Spleen (tissue), 11 donors: Measurements from ENCODE around the gene RBM20. TPM values are rescaled to one million over a fixed set of nuclear protein-coding genes. Genes with fewer than 3 reads are reported as not detected.
A peak's percentile ranks its signal among the peaks of the same experiment; 100 is the strongest.
"Not testable (repeated sequence)": the region's sequence is repeated elsewhere in the genome, so short reads cannot be mapped to it uniquely, and the experiment has no call there.

ENCODE experiments used
- DNase-seq: peaks from one replicate; pipeline ENCODE4 v3.0.0-alpha.2; 2020
- H3K27ac ChIP-seq, 8 donors: fragments of 200-600 bp; sonication (generic) in 7 of 8; 1 replicate in 4 of 8; 2 replicates in 4 of 8; pipeline versions ENCODE4 v1.5.0 to v1.8.0; 2016 to 2021; ENCODE audit warnings: inconsistent platforms in 4 of 8, mild to moderate bottlenecking in 4 of 8, moderate library complexity in 1 of 8
- H3K27me3 ChIP-seq, 7 donors: fragments of 200-600 bp; sonication (generic) in 6 of 7; replicated peaks in 1 of 7; 1 replicate in 4 of 7; 2 replicates in 3 of 7; pipeline versions ENCODE4 v1.5.0 to v1.8.0; 2016 to 2021; ENCODE audit warnings: inconsistent platforms in 3 of 7, mild to moderate bottlenecking in 1 of 7
- H3K36me3 ChIP-seq, 6 donors: fragments of 200-600 bp; sonication (generic) in 5 of 6; 1 replicate in 4 of 6; 2 replicates in 2 of 6; pipeline versions ENCODE4 v1.5.0 to v1.8.0; 2016 to 2021; ENCODE audit warnings: inconsistent platforms in 2 of 6
- H3K4me1 ChIP-seq, 6 donors: fragments of 200-600 bp; sonication (generic) in 5 of 6; 1 replicate in 3 of 6; 2 replicates in 3 of 6; pipeline versions ENCODE4 v1.5.0 to v1.8.0; 2016 to 2021; ENCODE audit warnings: inconsistent platforms in 3 of 6
- H3K4me3 ChIP-seq, 8 donors: fragments of 200-600 bp; sonication (generic) in 7 of 8; 1 replicate in 4 of 8; 2 replicates in 4 of 8; pipeline versions ENCODE4 v1.5.0 to v1.8.0; 2016 to 2021; ENCODE audit warnings: inconsistent platforms in 4 of 8, mild to moderate bottlenecking in 4 of 8, moderate library complexity in 2 of 8
- H3K9me3 ChIP-seq, 8 donors: fragments of 200-600 bp; sonication (generic) in 7 of 8; 1 replicate in 4 of 8; 2 replicates in 4 of 8; pipeline versions ENCODE4 v1.5.0 to v1.8.0; 2016 to 2021; ENCODE audit warnings: inconsistent platforms in 4 of 8
- CTCF ChIP-seq, 11 experiments: fragments of 200-600 bp in 7 of 11; fragments of 450-650 bp in 4 of 11; sonication (generic) in 4 of 11; IDR thresholded peaks in 8 of 11; conservative IDR thresholded peaks in 3 of 11; 1 replicate in 7 of 11; 2 replicates in 4 of 11; pipeline versions ENCODE4 v1.4.0 to v1.8.0; 2016 to 2021; ENCODE audit warnings: antibody characterized with exemption in 11 of 11, inconsistent platforms in 4 of 11, mild to moderate bottlenecking in 1 of 11
- POLR2A ChIP-seq, 3 donors: fragments of 450-650 bp; IDR thresholded peaks; one replicate each; pipeline ENCODE4 v1.5.1; 2017; ENCODE audit warnings: antibody characterized with exemption in 3 of 3, mild to moderate bottlenecking in 1 of 3
- POLR2AphosphoS5 ChIP-seq, 3 donors: sonication (generic); formaldehyde crosslinking; IDR thresholded peaks; one replicate each; pipeline ENCODE4 v1.5.1; 2017; ENCODE audit warnings: antibody characterized with exemption in 3 of 3
- WGBS, 5 donors: extraction: QIAGEN DNeasy Blood & Tissue Kit in 3 of 5; methylation state at CpG; one replicate each; pipeline versions ENCODE4 v1.1.5 to v1.1.7; 2013 to 2018; 5-methylcytosine and 5-hydroxymethylcytosine counted together
- intact Hi-C: fragments of 100-400 bp; cut with DNase I; formaldehyde crosslinking; loops from one replicate; pipeline ENCODE4 v1.15.0; 2023; ENCODE audit warnings: low total_unique reads
- polyA plus RNA-seq, 3 donors: library from polyadenylated mRNA; stranded (reverse); fragments of 200-250 nt; gene quantifications; one replicate each; pipeline ENCODE4 v1.2.1, GENCODE V29; 2013
- total RNA-seq, 7 donors: library from RNA; depleted of rRNA in 3 of 7; stranded (reverse); fragments of >200 nt in 3 of 7; fragmentation: NEBNext Ultra II Directional in 4 of 7; extraction: Animal tissue kit (Norgen Biotek cat#: 25700) in 4 of 7; gene quantifications; one replicate each; pipeline versions ENCODE4 v1.1.0 to v1.2.1, GENCODE V29; 2016 to 2021
- donor health status: healthy with polysubstance abuse.
- donor health status: DM: no; HTN: no; CAD: no; lungs with moderate emphysema.
- donor health status: DM: no; HTN: no; CAD: no.
- donor health status: Bipolar disorder and iron deficiency.
- donor health status: healthy.
- donor health status: DM: no; HTN: no; CAD: no.
- donor health status: DM: yes; HTN: yes; CAD: no.

The RBM20 gene
- total and polyA plus RNA-seq, 10 donors = 0.04 to 0.72 (median 0.29) TPM; not detected in 1

- intact Hi-C loops = no loop called here
- no peak overlapping the region for H3K4me3 ChIP-seq
- H3K9me3 ChIP-seq = no peaks in the 10 kb centered on the region
- 92 to 96% (median 92%) methylated on average over 4 of the region's 4 CpGs for WGBS, 5 donors
- H3K27ac ChIP-seq = no peak overlapping the region
- peaks cover 11 to 100% (median 77%) of the 10 kb centered on the region in 6 donors for H3K36me3 ChIP-seq
- H3K4me1 ChIP-seq = peaks cover 0 to 10% (median 0%) of the 10 kb centered on the region in 6 donors
- H3K27me3 ChIP-seq = no peaks in the 10 kb centered on the region
- no peak for DNase-seq
- TF ChIP-seq POLR2AphosphoS5 (IDR thresholded peaks at IDR 0.05) (no peak), CTCF (IDR thresholded peaks at IDR 0.05 in 8 of 11, conservative IDR thresholded peaks at IDR 0.05 in 3 of 11) (no peak), POLR2A (IDR thresholded peaks at IDR 0.05) (no peak)
Observed at GRCh38 chr10:110601581-110601980, 42.6 kb upstream of the RBM20 start.

DNA sequence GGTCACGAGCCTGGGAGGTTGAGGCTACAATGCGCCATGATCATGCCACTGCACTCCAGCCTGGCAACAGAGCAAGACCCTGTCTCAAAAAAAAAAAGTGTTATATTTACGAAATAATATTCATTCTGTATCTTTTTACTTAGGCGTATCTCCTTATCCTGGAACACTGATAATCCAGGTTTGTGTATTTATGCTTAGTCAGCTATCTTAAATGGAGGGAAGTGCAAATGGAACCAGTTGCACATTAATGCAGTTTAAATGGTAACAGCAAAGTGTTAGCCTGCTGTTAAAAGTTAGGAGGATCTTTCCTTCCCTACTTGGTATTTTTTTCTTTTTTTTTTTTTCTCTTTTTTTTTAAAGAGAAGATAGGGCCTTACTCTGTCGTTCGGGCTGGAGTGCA is 36.0 kb upstream of the RBM20 start:
- intact Hi-C loops = no loop called here
- Histone ChIP-seq H3K9me3 (no peaks in the 10 kb centered on the region), H3K4me1 (peaks cover 0 to 4% (median 0%) of the 10 kb centered on the region in 6 donors), H3K36me3 (peaks cover 3 to 50% (median 31%) of the 10 kb centered on the region in 6 donors), H3K27ac (no peak overlapping the region), H3K27me3 (no peaks in the 10 kb centered on the region), H3K4me3 (no peak overlapping the region)
- no peak for DNase-seq
- 79 to 90% (median 88%) methylated on average over 6 of the region's 6 CpGs for WGBS, 5 donors
- TF ChIP-seq CTCF (IDR thresholded peaks at IDR 0.05 in 8 of 11, conservative IDR thresholded peaks at IDR 0.05 in 3 of 11) (no peak), POLR2A (IDR thresholded peaks at IDR 0.05) (no peak), POLR2AphosphoS5 (IDR thresholded peaks at IDR 0.05) (no peak)

GRCh38 chr10:110609605-110610004 is 34.5 kb upstream of the RBM20 start:
- intact Hi-C loops = no loop called here
- H3K4me1 ChIP-seq = peaks cover 0 to 7% (median 0%) of the 10 kb centered on the region in 6 donors
- WGBS, 5 donors = 29 to 51% (median 41%) methylated on average over 2 of the region's 2 CpGs
- H3K27me3 ChIP-seq = no peaks in the 10 kb centered on the region
- peaks cover 0 to 35% (median 20%) of the 10 kb centered on the region in 6 donors for H3K36me3 ChIP-seq
- H3K9me3 ChIP-seq = no peaks in the 10 kb centered on the region
- no peak overlapping the region for H3K27ac ChIP-seq
- TF ChIP-seq POLR2AphosphoS5 (IDR thresholded peaks at IDR 0.05) (no peak), CTCF (IDR thresholded peaks at IDR 0.05 in 8 of 11, conservative IDR thresholded peaks at IDR 0.05 in 3 of 11) (no peak), POLR2A (IDR thresholded peaks at IDR 0.05) (no peak)
- no peak for DNase-seq
- H3K4me3 ChIP-seq = no peak overlapping the region

- Histone ChIP-seq H3K27me3 (no peaks in the 10 kb centered on the region), H3K9me3 (no peaks in the 10 kb centered on the region), H3K36me3 (peaks cover 0 to 28% (median 12%) of the 10 kb centered on the region in 6 donors), H3K4me3 (no peak overlapping the region), H3K4me1 (peaks cover 0 to 7% (median 0%) of the 10 kb centered on the region in 6 donors), H3K27ac (no peak overlapping the region)
- DNase-seq = no peak
- WGBS, 5 donors = 22 to 34% (median 24%) methylated on average over 3 of the region's 3 CpGs
- intact Hi-C loops = no loop called here
- TF ChIP-seq POLR2A (IDR thresholded peaks at IDR 0.05) = no peak
- TF ChIP-seq POLR2AphosphoS5 (IDR thresholded peaks at IDR 0.05) = no peak
- TF ChIP-seq CTCF (IDR thresholded peaks at IDR 0.05 in 8 of 11, conservative IDR thresholded peaks at IDR 0.05 in 3 of 11) = peak in 10 of 11 experiments; percentile 23 to 72 (median 67)
Observed at GRCh38 chr10:110610308-110610774, 33.8 kb upstream of the RBM20 start.

DNA sequence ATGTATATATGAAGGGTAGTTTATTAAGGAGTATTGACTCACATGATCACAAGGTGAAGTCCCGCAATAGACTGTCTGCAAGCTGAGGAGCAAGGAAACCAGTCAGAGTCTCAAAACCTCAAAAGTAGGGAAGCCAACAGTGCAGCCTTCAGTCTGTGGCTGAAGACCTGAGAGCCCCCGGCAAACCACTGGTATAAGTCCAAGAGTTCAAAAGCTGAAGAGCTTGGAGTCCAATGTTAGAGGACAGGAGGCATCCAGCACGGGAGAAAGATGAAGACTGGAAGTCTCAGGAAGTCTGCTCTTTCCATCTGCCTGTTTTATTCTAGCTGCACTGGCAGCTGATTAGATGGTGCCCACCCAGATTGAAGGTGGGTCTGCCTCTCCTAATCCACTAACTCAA is 33.4 kb upstream of the RBM20 start:
- H3K4me3 ChIP-seq, H3K9me3 ChIP-seq, H3K27ac ChIP-seq, DNase-seq, intact Hi-C loops, H3K4me1 ChIP-seq, H3K27me3 ChIP-seq: not testable (repeated sequence)
- WGBS, 5 donors = 69 to 79% (median 77%) methylated on average over 3 of the region's 3 CpGs
- H3K36me3 ChIP-seq = peaks cover 0 to 23% (median 8%) of the 10 kb centered on the region in 6 donors
